HCT116 (cell line): ENCODE results near the gene TNFRSF19. TPM values are rescaled to one million over a fixed set of nuclear protein-coding genes. Genes with fewer than 3 reads are reported as not detected.
A peak's percentile ranks its signal among the peaks of the same experiment; 100 is the strongest.

ENCODE experiments used
- ATAC-seq: fragments of 200-7000 bp; cut with Tn5 transposase; 2 replicates; pipeline ENCODE4 v1.9.1; 2020; ENCODE audit warnings: mild to moderate bottlenecking, moderate library complexity
- BruUV-seq: library from RNA; stranded (reverse); fragments of 400-500 nt; replicated peaks from 2 replicates; lab custom pipeline; 2021; lab: Mats Ljungman, UMichigan
- CTCF ChIA-PET: fragments of 300-600 bp; sonication (Branson Sonifier 250); formaldehyde crosslinking; loops from one replicate; lab custom pipeline; 2021; ENCODE audit warnings: antibody characterized with exemption; lab: Charles Lee
- POLR2A ChIA-PET: fragments of 300-600, 350-600 bp; sonication (Branson Sonifier 250); formaldehyde crosslinking; loops from one replicate; lab custom pipeline; 2021; ENCODE audit warnings: antibody characterized with exemption; lab: Charles Lee
- RAD21 ChIA-PET, 2 experiments: fragments of 300-600 bp; sonication (Branson Sonifier 250); formaldehyde crosslinking; loops; one replicate each; lab custom pipeline; 2023; ENCODE audit warnings: low total read pairs in 2 of 2; ENCODE audit not compliant: uncharacterized antibody in 2 of 2, unreplicated experiment in 2 of 2, low non-redundant PET in 1 of 2; lab: Charles Lee
- DNase-seq: peaks from one replicate; pipeline ENCODE4 v3.0.0-alpha.2; 2010; ENCODE audit warnings: low read depth, low spot score
- H2AFZ ChIP-seq: fragments of 200-600 bp; shearing (Covaris generic), sonication (generic); 2 replicates; pipeline ENCODE4 v1.6.1; 2017; ENCODE audit warnings: low read depth, mixed run types, mixed read lengths, antibody characterized with exemption, low read length; ENCODE audit not compliant: poor library complexity, severe bottlenecking
- H3K27ac ChIP-seq: 2 replicates; pipeline ENCODE4 v1.5.1; 2012; ENCODE audit warnings: low read depth, low read length
- H3K27me3 ChIP-seq: fragments of 200-600 bp; sonication (generic); 2 replicates; pipeline ENCODE4 v1.6.1; 2016; ENCODE audit warnings: mixed run types, low read length, mixed read lengths; ENCODE audit not compliant: insufficient read depth
- H3K36me3 ChIP-seq, 2 experiments: fragments of 200-500 bp in 1 of 2; fragments of 200-600 bp in 1 of 2; sonication (Bioruptor generic) in 1 of 2; sonication (generic) in 1 of 2; 2 replicates each; pipeline versions ENCODE4 v1.5.1 to v1.6.1; 2014 to 2016; ENCODE audit warnings: low read length in 2 of 2, inconsistent platforms in 1 of 2, mixed read lengths in 1 of 2, mixed run types in 1 of 2; ENCODE audit not compliant: insufficient read depth in 2 of 2, control insufficient read depth in 1 of 2
- H3K4me1 ChIP-seq, 2 experiments: fragments of 200-600 bp in 1 of 2; sonication (generic) in 1 of 2; 2 replicates each; pipeline versions ENCODE4 v1.5.1 to v1.6.1; 2012 to 2017; ENCODE audit warnings: low read length in 2 of 2, inconsistent platforms in 1 of 2, mild to moderate bottlenecking in 1 of 2, mixed read lengths in 1 of 2, mixed run types in 1 of 2, moderate library complexity in 1 of 2; ENCODE audit not compliant: insufficient read depth in 2 of 2, control insufficient read depth in 1 of 2
- H3K4me2 ChIP-seq: fragments of 200-600 bp; sonication (generic); 2 replicates; pipeline ENCODE4 v1.6.1; 2017; ENCODE audit warnings: mixed run types, low read length, mixed read lengths
- H3K4me3 ChIP-seq, 2 experiments: fragments of 200-600 bp in 1 of 2; sonication (generic) in 1 of 2; replicated peaks in 1 of 2; 2 replicates each; pipeline ENCODE4 v1.5.1; 2011 to 2016; ENCODE audit warnings: low read length in 2 of 2, control low read depth in 1 of 2, low read depth in 1 of 2, mild to moderate bottlenecking in 1 of 2, mixed read lengths in 1 of 2, mixed run types in 1 of 2
- H3K79me2 ChIP-seq: fragments of 200-600 bp; sonication (generic); 2 replicates; pipeline ENCODE4 v1.6.1; 2017; ENCODE audit warnings: mild to moderate bottlenecking, mixed run types, low read length, moderate library complexity, mixed read lengths; ENCODE audit not compliant: insufficient read depth
- H3K9ac ChIP-seq: fragments of 200-600 bp; sonication (generic); 2 replicates; pipeline ENCODE4 v1.6.1; 2016; ENCODE audit warnings: low read length, mixed read lengths
- H3K9me2 ChIP-seq: fragments of 200-600 bp; sonication (generic), shearing (Covaris generic); 2 replicates; pipeline ENCODE4 v1.6.1; 2017; ENCODE audit warnings: mixed run types, mild to moderate bottlenecking, moderate library complexity; ENCODE audit not compliant: insufficient read depth
- H3K9me3 ChIP-seq, 2 experiments: fragments of 200-500 bp in 1 of 2; fragments of 200-600 bp in 1 of 2; sonication (Bioruptor generic) in 1 of 2; sonication (generic) in 1 of 2; 2 replicates each; pipeline ENCODE4 v1.6.1; 2014 to 2017; ENCODE audit warnings: low read length in 2 of 2, mixed read lengths in 2 of 2, inconsistent platforms in 1 of 2, low read depth in 1 of 2, mild to moderate bottlenecking in 1 of 2, mixed run types in 1 of 2, moderate library complexity in 1 of 2; ENCODE audit not compliant: control insufficient read depth in 1 of 2, insufficient read depth in 1 of 2
- H4K20me1 ChIP-seq: fragments of 200-600 bp; sonication (generic), shearing (Covaris generic); 2 replicates; pipeline ENCODE4 v1.6.1; 2017; ENCODE audit warnings: mixed run types, mild to moderate bottlenecking, moderate library complexity; ENCODE audit not compliant: insufficient read depth
- CBX3 ChIP-seq: IDR thresholded peaks from 2 replicates; pipeline ENCODE4 v1.6.1; 2012; ENCODE audit warnings: low read depth
- EGR1 ChIP-seq: IDR thresholded peaks from 2 replicates; pipeline ENCODE4 v1.6.1; 2012; ENCODE audit warnings: low read depth
- ELF1 ChIP-seq: IDR thresholded peaks from 2 replicates; pipeline ENCODE4 v1.6.1; 2012; ENCODE audit warnings: low read depth, borderline replicate concordance
- EZH2 ChIP-seq: fragments of 200-600 bp; sonication (generic); IDR thresholded peaks from 2 replicates; pipeline ENCODE4 v1.6.1; 2017; ENCODE audit warnings: antibody characterized with exemption, mixed run types
- EZH2phosphoT487 ChIP-seq: fragments of 200-600 bp; IDR thresholded peaks from 2 replicates; pipeline ENCODE4 v1.6.1; 2018; ENCODE audit warnings: antibody characterized with exemption, borderline replicate concordance
- JUND ChIP-seq: IDR thresholded peaks from 2 replicates; pipeline ENCODE4 v1.6.1; 2012
- MAX ChIP-seq: IDR thresholded peaks from 2 replicates; pipeline ENCODE4 v1.6.1; 2012
- POLR2A ChIP-seq: IDR thresholded peaks from 2 replicates; pipeline ENCODE4 v1.7.0; 2011; ENCODE audit warnings: borderline replicate concordance; ENCODE audit not compliant: insufficient read depth, insufficient read length; ENCODE audit errors: extremely low read depth
- POLR2AphosphoS5 ChIP-seq: IDR thresholded peaks from 2 replicates; pipeline ENCODE4 v1.6.1; 2011; ENCODE audit warnings: mild to moderate bottlenecking, low read depth, low read length, moderate library complexity
- RAD21 ChIP-seq: IDR thresholded peaks from 2 replicates; pipeline ENCODE4 v1.6.1; 2012; ENCODE audit warnings: low read depth, mild to moderate bottlenecking
- SP1 ChIP-seq: IDR thresholded peaks from 2 replicates; pipeline ENCODE4 v1.6.1; 2012; ENCODE audit warnings: low read depth
- YY1 ChIP-seq: IDR thresholded peaks from 2 replicates; pipeline ENCODE4 v1.6.1; 2011; ENCODE audit warnings: low read length, low read depth, moderate library complexity, mild to moderate bottlenecking; ENCODE audit not compliant: insufficient replicate concordance; ENCODE audit errors: extremely low read depth
- ZFX ChIP-seq: fragments of 450-650 bp; IDR thresholded peaks from 2 replicates; pipeline ENCODE4 v1.6.1; 2017
- ZNF274 ChIP-seq: fragments of 200-500 bp; sonication (Bioruptor generic); IDR thresholded peaks from 2 replicates; pipeline ENCODE4 v1.6.1; 2014; ENCODE audit warnings: mild to moderate bottlenecking, low read depth, low read length, inconsistent platforms
- intact Hi-C: fragments of 100-400 bp; cut with micrococcal nuclease; formaldehyde crosslinking; loops from 2 replicates; pipeline ENCODE4 v1.10.0; 2022
- total RNA-seq: library from RNA; stranded (reverse); gene quantifications from one replicate; pipeline ENCODE4 v1.2.1, GENCODE V29; 2021; ENCODE audit not compliant: unreplicated experiment
- TF ChIP-seq, protein P1 (sequence below): IDR thresholded peaks from 2 replicates; pipeline ENCODE4 v1.6.1; 2012
- TF ChIP-seq, protein P2 (sequence below): IDR thresholded peaks from 2 replicates; pipeline ENCODE4 v1.6.1; 2011; ENCODE audit warnings: mild to moderate bottlenecking, low read length, moderate library complexity; ENCODE audit not compliant: insufficient replicate concordance; ENCODE audit errors: extremely low read depth

TNFRSF19 gene
- total RNA-seq, 1 experiment from 2014 or later, result 1.1 TPM

GRCh38 chr13:23716401-23716800, 146.2 kb downstream of the TNFRSF19 start:
- intact Hi-C loops, result loop anchor here (5.0 kb wide), 2 partner anchors 156 to 171 kb away; partner anchors contain the start of gene MIPEP
- Histone ChIP-seq H3K27ac (no peak overlapping the region), H3K9ac (no peak overlapping the region), H3K9me2 (no peaks in the 10 kb centered on the region), H3K4me2 (no peak overlapping the region), H3K36me3 (no peaks in the 10 kb centered on the region), H3K27me3 (0 out of 2 replicates have a peak, but pooled peaks cover 7% of the 10 kb centered on the region), H3K79me2 (no peaks in the 10 kb centered on the region), H2AFZ (no peak overlapping the region), H3K9me3 (no peaks in the 10 kb centered on the region), H3K4me3 (no peak overlapping the region), H4K20me1 (no peaks in the 10 kb centered on the region), H3K4me1 (no peaks in the 10 kb centered on the region)
- BruUV-seq, result no TSS peak
- RAD21 ChIA-PET, result no interaction called here
- POLR2A ChIA-PET, result no interaction called here
- TF ChIP-seq, protein P1, sequence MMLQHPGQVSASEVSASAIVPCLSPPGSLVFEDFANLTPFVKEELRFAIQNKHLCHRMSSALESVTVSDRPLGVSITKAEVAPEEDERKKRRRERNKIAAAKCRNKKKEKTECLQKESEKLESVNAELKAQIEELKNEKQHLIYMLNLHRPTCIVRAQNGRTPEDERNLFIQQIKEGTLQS, result no peak
- TF ChIP-seq CBX3 (no peak), MAX (no peak), YY1 (no peak), ZNF274 (no peak), EZH2phosphoT487 (no peak), ELF1 (no peak), POLR2A (no peak), SP1 (no peak), RAD21 (no peak), JUND (no peak), ZFX (no peak), EGR1 (no peak)
- DNase-seq (no peak), ATAC-seq (peak; percentile 23; the same call in 1 of the 2 replicates)
- CTCF ChIA-PET, result no interaction called here

- no peak overlapping the region for H3K4me2 ChIP-seq
- POLR2A ChIA-PET, result no interaction called here
Measured at GRCh38 chr13:23718996-23719395, 148.8 kb downstream of the TNFRSF19 start.

More at GRCh38 chr13:23718996-23719395, 148.8 kb downstream of the TNFRSF19 start:
- 0 out of 2 replicates have a peak, but pooled peaks cover 7% of the 10 kb centered on the region for H3K27me3 ChIP-seq
- no peaks in the 10 kb centered on the region for H3K4me1 ChIP-seq
- no peak for ATAC-seq
- DNase-seq, result no peak
- no peak overlapping the region for H3K27ac ChIP-seq
- TF ChIP-seq POLR2A, result no peak
- TF ChIP-seq ZFX, result no peak
- TF ChIP-seq EZH2, result no peak
- TF ChIP-seq MAX, result no peak
- no peak for TF ChIP-seq RAD21
- no peak for TF ChIP-seq POLR2AphosphoS5
- TF ChIP-seq EGR1, result no peak
- no peak for TF ChIP-seq ELF1
- TF ChIP-seq, protein P1, result no peak
- TF ChIP-seq ZNF274, result no peak
- TF ChIP-seq, protein P2, sequence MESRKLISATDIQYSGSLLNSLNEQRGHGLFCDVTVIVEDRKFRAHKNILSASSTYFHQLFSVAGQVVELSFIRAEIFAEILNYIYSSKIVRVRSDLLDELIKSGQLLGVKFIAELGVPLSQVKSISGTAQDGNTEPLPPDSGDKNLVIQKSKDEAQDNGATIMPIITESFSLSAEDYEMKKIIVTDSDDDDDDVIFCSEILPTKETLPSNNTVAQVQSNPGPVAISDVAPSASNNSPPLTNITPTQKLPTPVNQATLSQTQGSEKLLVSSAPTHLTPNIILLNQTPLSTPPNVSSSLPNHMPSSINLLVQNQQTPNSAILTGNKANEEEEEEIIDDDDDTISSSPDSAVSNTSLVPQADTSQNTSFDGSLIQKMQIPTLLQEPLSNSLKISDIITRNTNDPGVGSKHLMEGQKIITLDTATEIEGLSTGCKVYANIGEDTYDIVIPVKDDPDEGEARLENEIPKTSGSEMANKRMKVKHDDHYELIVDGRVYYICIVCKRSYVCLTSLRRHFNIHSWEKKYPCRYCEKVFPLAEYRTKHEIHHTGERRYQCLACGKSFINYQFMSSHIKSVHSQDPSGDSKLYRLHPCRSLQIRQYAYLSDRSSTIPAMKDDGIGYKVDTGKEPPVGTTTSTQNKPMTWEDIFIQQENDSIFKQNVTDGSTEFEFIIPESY, result no peak
- TF ChIP-seq, all 23 proteins: peak for 0
- H2AFZ ChIP-seq, result no peak overlapping the region
- intact Hi-C loops, result loop anchor here (5.0 kb wide), 2 partner anchors 153 to 168 kb away; partner anchors contain the start of gene MIPEP
- no peaks in the 10 kb centered on the region for H3K36me3 ChIP-seq
- H3K9me3 ChIP-seq, result no peaks in the 10 kb centered on the region
- no peaks in the 10 kb centered on the region for H3K9me2 ChIP-seq
- no peak overlapping the region for H3K9ac ChIP-seq
- BruUV-seq, result no TSS peak
- H3K79me2 ChIP-seq, result no peaks in the 10 kb centered on the region
- CTCF ChIA-PET, result no interaction called here
- no peak overlapping the region for H3K4me3 ChIP-seq
- RAD21 ChIA-PET, result no interaction called here
- no peaks in the 10 kb centered on the region for H4K20me1 ChIP-seq
